ENCODE data around the gene COPG1. TPM values are rescaled to one million over a fixed set of nuclear protein-coding genes. Genes with fewer than 3 reads are reported as not detected.
"Not testable (repeated sequence)": the region's sequence is repeated elsewhere in the genome, so short reads cannot be mapped to it uniquely, and the experiment has no call there.

The COPG1 gene
- polyA plus RNA-seq, 5 donors = 118 to 162 (median 145) TPM

DNA sequence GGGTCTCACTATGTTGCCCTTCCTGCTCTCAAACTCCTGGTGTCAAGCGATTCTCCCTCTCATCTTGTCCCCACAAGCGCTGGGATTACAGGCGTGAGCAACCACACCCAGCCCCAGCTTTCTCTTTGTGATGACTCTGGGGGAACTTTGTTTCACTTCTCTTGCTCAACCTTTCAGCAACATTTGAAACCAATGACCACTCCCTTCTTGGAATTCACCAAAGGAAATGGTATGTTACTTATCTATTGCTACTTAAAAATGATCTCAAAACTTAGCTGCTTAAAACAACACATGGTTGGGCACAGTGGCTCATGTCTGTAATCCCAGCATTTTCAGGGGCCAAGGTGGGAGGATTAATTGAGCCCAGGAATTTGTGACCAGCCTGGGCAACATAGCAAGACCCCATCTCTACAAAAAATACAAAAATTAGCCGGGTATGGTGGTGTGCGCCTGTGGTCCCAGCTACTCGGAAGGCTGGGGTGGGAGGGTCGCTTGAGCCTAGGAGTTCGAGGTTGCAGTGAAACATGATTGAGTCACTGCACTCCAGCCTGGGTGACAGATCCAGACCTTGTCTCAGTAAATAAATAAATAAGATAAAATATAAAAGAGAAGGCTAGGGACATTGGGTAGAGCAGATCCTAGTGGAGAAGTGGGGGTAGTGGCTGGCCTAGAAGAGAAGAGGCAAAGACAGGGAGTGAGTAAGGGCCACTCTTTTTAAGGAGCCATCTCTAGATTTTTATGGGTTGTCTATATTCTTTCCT, 10.3 kb upstream of the COPG1 start:
- no peak for DNase-seq

DNA sequence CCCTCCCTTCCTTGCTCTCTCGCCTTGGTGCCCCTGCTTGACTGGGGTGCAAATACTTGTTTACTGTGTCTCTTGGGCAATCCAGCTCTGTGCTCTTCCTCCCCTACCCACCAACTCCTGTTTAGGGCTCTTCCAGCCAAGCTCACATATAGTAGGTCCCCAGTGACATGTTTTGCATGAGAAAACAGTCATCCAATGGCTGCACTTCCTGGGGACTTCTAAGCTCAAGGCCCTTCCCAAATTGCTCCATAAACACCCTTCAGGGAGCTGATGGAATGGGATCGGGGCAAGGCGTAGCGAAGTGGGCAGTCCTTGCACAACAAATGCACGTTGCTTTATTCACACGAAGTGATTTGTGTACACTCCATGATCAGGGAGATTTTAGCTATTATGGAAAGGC, 9.4 kb upstream of the COPG1 start:
- DNase-seq = no peak

DNA sequence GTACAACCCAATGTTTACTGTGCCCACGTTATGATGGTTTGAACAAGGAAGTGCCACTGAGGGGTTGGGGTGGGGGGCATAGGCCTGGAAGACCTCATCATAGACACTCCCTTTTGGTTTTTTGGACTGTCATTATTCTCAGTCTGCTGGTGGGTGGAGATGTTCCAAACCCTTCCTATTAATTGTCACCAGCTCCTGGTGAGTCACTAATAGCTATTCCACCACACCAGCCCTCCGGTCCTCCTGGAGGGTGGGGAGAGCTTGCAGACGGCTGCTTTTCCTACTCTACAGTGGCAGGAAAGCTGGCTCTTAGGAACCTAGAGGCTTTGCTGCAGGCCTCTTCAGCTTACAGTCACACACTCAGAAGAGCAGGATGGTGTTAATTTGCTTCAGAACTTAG, 9.0 kb upstream of the COPG1 start:
- no peak for DNase-seq

DNA sequence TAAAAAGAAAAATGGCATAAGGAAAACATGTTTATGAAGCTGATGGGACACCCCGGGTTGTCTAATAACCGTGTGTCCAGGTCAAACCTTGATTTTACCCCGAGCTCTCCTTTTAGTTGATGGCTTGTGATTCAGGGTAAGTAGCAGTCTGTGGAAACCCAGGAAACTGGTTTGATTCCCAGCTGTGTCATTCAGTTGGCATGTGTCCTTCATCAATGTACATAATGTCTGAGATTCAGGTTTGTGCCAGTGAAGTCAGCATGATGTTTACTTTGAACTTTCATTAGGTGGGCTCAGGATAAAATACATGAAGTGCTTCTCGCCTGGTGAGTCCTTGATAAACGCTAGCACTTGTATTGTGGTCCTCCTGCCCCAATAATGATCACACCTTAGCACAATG, 4.3 kb upstream of the COPG1 start:
- no peak for DNase-seq

DNA sequence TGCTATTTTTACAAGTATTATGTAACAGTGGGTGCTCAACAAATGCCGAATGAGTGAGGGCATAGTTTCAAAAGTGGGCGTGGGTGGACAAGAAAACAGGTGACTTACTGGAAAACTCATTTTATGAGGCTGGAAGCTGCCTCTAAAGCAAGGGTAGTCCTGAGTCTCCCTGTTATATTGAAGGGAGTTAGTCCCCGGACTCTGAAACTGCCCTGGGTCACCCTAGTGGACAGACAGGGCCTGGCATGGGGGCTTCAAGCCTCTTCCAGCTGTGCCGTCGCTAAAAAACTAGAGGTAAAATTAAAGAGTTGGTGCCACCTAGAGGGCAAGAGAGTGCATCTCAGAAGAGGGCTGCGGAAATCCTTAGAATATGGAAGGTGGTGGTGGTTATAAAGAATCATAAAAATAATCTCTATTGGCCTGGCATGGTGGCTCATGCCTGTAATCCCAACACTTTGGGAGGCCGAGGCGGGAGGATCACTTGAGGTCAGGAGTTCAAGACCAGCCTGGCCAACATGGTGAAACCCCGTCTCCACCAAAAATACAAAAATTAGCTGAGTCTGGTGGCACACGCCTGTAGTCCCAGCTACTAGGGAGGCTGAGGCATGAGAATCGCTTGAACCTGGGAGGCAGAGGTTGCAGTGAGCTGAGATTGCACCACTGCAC, 3.6 kb upstream of the COPG1 start:
- DNase-seq = peak; percentile 79 to 83

DNA sequence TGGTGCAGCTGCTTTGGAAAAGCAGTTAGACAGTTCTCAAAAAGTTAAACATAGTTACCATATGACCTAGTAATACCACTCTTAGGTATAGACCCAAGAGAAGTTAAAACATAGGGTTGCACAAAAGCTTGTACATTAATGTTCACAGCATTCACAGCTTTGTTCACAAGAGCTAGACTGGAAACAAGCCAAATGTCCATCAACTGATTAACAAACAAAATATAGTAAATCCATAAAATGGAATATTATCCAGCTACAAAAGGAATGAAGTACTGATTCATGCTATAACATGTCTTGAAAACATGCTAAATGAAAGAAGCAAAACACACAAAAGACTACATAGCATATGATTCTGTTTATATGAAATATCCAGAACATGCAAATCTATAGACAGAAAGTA, 2.8 kb upstream of the COPG1 start:
- no peak for DNase-seq

DNA sequence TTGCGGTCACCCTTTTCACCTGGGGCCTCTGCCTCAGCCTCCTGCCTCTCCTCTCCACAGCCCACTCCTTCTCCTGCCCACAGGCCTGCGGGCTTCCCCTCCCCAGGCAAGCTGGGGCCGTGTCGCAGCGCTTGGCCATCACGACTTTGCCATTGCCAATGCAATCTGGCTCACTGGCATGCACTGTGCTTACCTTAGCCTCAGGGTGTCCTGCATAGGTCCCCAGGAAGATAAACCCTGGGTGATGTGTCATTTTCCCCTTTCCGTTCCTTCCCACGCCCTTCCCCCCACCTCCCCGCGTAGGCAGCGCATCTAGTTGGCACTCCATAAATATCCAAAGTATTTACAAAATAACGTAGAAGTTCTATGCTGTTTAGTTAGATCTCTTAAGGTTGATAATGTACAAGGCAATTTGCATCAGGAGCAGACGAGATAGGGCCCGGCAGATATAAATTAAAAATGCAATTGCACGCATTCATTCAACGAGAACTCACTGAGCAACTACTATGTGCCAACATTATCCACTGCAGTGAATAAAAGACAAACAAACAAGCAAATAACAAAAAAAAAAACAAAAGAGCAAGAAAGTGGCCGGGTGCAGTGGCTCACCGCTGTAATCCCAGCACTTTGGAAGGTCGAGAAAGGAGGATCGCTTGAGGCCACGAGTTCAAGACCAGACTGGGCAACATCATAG, 973 bp upstream of the COPG1 start:
- DNase-seq = no peak

DNA sequence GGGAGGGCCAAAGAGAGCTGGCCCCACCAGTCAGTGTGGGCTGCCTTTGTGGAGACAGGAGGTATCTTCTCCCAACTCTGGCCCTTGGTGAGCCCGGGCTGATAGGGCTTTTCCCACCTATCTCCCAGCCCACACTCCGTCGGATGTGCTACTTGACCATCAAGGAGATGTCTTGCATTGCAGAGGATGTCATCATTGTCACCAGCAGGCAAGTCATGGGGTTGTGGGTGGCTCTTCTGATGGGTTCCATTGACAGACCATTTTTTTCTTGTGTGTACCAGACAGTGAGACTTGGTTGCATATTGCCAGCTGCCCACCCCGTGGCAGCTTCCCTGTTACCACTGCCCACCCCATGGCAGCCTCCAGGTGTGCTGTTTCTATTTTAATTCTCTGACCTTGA, 3.3 kb downstream of the COPG1 start:
- no peak for DNase-seq

DNA sequence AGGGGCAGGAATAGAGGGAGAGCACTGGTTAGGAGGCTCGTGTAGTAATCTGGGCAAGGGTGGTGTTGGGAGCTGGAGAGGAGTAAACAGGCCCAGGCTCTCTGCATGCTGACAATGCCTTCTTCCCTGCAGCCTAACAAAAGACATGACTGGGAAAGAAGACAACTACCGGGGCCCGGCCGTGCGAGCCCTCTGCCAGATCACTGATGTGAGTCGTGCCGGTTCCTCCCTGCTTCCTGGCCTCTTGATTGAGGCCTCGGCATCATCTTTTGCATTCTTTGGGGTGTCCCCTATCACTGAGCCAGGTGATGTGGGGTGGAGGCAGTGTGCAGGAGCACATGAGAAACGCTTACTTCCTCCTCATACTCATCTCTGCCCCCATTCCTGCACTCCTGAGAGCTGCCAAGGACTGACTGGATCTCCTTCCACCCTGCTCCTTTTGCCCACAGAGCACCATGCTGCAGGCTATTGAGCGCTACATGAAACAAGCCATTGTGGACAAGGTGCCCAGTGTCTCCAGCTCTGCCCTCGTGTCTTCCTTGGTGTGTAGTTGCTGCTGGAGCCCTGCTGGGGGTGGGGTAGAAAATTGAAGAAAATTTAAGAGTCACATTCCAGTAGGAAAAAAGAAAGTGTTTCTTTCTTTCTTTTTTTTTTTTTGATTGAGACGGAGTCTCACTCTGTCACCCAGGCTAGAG, 5.3 kb downstream of the COPG1 start:
- DNase-seq = no peak

DNA sequence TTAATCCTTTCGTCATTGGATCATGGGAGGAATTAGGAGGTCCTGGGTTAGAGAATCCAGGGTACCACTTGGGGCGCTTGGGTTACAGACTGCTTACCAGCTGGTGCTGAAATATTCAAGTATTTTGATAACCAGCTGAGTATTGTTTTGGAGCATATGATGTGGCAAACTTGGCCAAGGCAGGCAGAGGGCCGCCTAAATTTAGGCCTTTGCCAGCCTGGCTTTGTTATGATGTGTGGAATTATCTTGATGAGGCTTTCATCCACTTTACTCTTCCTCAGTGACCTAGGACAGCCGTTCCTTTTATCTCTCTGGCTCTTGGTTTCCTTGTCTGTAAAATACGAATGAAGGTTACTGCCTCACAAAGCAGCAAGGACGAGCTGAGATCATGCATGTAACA, 6.9 kb downstream of the COPG1 start:
- no peak for DNase-seq

DNA sequence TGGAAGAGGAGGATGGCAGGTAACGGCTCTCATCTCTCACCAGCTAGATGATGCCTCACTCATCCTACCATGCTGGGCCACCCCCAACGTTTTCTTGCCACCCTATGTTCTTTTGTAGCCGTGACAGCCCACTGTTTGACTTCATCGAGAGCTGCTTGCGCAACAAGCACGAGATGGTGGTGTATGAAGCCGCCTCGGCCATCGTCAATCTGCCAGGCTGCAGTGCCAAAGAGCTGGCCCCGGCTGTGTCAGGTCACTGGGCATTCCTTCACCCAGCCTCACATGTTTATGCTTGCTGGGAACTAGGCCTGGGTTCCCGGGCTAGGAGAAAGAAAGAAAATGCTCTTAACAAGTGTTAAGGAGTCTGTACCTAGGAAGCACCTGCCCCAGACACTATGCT, 8.2 kb downstream of the COPG1 start:
- no peak for DNase-seq

DNA sequence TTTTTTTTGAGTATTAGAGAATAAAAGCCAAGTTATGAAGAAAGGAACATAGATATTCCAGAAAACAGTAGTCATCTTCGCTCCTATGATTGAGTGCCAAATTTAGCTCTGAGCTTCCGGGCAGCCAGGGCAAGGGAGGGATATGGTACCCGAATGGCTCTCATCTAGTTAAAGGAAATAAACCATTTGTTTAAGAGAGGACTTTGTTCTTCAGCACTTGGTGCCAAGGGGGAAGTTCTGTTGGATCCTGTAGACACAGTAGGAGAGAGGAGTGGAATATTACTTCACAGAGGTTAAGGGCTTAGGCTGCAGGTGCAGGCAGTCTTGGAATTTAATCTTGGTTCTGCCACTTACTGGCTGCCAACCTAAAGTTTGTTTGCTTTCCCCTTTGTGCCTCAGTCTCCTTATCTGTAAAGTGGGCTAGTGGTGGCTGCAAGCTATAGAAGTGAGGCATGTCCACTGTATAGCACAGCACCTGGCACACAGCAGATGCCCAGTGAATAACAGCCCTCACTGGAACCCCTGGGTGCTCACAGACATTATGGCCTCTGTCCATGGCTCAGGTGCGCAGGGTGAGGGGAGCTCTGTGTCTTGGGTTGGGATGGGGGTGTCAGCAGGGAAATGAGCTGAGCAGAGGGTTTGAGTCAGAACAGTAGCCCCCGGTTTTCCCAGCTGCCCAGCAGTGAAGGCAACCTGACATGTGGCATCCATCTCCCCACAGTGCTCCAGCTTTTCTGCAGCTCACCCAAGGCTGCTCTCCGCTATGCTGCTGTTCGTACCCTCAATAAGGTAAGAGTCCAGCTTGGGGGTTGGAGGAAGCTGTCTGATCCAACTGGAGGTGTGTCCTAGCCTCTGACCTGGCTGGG, 10.4 kb downstream of the COPG1 start:
- no peak for DNase-seq

DNA sequence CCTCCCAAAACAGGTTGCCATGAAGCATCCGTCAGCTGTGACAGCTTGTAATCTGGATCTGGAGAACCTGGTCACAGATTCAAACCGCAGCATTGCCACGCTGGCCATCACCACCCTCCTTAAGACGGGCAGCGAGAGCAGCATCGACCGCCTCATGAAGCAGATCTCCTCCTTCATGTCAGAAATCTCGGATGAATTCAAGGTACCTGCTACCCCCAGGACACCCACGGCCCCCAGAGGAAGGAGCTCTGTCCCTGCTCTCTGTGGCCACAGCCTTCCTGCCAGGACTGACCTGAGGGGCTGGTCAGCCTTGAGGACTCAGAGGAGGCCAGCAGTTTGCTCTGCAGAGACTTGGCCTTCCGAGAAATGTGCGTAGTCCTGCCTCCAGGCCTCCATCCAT, 11.2 kb downstream of the COPG1 start:
- no peak for DNase-seq

DNA sequence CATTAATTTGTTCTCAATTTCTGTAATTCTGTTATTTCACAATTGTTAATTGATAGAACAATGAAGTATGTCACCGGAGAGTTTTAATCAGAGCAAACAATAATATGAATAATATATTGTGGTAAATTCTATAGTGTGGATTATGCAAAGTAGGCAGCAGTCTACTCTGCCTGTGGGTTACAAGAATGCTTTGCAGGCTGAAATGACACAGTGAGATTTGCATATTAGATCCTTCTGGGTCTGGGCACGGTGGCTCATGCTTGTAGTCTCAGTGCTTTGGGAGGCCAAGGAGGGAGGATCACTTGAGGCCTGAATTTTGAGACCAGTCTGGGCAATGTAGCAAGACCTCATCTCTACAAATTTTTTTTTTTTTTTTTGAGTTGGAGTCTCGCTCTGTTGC, 12.5 kb downstream of the COPG1 start:
- DNase-seq = no peak

DNA sequence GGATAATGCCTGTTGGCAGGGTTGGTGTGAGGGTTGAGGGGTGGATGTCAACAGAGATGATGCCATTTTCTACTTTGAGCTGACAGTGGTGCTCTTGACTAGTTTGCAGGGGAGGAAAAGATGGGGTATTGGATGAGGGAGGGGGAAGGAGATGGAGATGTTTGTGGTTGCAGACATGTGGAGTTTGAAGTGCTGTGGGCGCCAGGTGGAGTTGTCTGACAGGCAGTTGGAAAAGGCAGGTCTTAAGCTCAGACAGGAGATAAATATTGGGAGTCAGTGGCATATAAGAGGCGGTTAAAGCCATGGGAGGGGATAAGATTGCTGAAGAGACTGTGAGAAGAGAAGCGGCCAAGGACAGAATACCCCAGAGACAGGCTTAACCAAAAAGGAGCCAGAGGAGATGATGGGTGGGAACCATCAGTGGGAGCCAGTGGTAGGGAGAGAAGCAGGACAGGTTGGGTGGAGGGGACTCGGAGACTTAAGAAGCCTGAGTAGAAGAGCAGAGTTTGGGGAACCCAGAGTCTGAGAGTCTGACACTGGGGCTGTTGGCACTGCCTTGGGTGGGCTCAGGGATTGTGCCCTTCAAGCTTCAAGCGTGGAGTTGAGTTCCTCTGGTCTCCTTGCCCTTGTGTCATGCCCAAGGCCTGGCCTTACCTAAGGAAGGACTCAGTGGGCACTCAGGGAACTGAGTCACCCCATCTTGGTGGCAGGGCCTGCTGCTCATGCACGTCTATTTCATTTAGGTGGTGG, 13.9 kb downstream of the COPG1 start:
- DNase-seq = no peak

DNA sequence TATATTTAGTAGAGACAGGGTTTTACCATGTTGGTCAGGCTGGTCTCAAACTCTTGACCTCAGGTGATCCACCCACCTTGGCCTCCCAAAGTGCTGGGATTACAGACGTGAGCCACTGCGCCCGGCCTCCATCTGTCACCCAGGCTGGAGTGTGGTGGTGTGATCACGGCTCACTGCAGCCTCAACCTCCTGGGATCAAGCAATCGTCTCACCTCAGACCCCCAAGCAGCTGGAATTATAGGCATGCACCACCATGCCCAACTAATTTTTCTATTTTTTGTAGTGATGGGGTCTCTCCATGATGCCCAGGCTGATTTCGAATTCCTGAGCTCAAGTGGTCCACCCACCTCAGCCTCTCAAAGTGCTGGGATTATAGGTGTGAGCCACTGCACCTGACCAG, 15.6 kb downstream of the COPG1 start:
- DNase-seq = not testable (repeated sequence)

DNA sequence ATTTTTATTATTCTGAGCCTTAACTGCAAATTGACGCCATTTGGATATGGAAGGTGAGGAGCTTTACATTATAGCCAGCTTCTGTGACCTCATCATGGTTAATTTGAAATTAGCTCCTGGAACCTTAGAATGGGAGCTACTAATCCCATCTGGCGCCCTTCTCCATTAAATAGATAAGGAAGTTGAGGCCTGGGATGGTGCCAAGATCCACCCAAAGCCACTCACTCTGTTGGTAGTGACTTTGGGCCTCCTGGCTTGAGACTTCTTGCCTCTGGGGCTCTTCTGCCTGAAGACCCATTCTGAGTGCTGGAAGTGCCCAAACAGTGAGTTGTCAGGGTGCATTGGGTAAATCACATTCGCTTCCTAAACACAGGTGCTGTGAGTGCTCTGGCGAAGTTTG, 17.2 kb downstream of the COPG1 start:
- DNase-seq = no peak

DNA sequence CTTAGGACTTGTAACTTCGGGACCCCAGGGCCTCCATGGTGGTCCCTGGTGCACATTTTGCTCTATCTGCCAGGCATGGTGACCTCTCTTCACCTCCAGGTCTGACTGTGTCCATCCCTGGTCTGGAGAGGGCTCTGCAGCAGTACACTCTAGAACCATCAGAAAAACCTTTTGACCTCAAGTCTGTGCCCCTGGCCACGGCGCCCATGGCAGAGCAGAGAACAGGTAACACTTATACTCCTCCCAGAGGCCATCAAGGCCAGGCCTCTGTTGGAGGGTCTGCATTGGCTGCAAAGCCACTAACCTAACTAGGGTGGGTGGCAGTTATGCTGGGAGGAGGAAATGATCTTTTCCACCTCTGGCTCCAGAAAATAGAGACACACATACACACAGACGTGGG, 19.0 kb downstream of the COPG1 start:
- no peak for DNase-seq

DNA sequence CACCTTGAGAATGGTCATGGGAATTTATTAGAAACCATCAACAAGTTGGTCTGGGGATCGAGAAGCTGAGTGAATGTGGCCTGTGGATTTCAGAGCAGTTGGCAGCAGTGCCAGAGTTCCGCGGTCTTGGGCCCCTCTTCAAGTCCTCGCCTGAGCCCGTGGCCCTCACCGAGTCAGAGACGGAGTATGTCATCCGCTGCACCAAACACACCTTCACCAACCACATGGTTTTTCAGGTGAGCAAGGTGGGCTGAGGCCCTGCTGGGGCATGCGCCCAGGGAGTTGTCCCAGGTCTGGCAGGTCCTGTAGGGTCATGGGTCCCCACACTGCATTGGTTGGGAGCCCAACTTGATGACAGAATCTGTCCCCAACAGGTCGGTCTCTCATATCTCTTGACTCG, 22.3 kb downstream of the COPG1 start:
- DNase-seq = no peak

DNA sequence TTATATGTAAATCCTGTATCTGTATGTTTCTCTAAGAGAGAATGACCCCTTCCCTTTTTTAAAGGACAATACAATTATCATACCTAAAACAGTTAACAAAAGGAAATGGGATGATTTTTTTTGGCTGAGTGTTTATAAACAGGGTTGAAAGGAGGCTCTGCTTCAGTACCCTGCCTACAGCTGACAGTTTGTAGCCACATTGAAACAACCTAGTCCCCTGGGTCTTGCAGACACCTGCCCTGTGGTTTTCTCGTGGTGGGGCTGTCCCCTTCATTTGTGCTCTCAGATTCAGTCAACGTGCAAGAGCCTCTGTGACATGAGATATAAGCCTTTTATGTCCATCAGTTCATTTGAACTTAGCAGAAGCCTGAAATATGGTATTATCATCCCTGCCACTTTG, 27.0 kb downstream of the COPG1 start:
- DNase-seq = no peak

DNA sequence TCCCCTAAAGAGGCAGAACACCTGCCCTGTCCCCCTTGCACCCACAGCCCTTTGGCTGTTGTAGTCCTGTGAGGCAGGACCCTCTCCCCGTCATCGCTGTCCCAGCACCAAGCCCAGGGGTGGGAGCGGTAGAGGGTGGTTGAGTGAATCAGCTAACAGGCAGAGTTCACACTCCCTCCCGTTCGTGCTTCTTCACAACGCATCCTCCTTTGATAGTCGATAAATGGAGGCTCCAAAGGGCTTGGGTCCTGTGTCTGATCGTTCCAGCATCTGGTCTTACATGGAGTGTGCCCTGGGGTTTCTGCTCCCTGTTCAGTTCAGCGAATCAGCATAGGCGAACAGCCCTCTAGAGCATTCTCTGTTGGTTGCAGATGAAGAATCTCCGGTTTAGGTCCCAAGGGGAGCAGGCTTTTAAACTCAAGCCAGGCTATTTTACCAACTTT, 28.4 kb downstream of the COPG1 start:
- no peak for DNase-seq
